Fibroblast of skin of scalp (primary cell): ENCODE results near the gene CMTR1.
"Not testable (repeated sequence)": the region's sequence is repeated elsewhere in the genome, so short reads cannot be mapped to it uniquely, and the experiment has no call there.

Experiments used
- DNase-seq: peaks from one replicate; pipeline ENCODE4 v3.0.0-alpha.2; 2013

Gene CMTR1

DNA sequence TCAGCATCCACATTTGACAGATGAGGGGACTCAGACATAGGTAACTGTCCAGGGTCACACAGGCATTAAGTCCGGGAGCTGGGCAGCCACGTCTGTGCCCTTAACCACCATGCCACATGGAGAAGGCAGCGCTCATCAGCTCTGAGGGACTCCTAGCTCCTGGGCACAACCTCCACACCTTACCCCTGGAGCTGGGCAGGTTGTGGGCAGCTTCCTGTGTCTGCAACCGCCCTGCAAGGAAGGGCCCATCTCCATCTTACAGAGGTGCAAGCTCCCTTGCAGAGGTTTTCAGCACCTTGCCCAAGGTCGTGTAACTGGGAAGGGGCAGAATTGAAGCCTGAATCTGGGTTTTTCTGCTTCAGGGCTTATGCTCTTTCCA lies 58.8 kb downstream of the CMTR1 start:
- DNase-seq: no peak

DNA sequence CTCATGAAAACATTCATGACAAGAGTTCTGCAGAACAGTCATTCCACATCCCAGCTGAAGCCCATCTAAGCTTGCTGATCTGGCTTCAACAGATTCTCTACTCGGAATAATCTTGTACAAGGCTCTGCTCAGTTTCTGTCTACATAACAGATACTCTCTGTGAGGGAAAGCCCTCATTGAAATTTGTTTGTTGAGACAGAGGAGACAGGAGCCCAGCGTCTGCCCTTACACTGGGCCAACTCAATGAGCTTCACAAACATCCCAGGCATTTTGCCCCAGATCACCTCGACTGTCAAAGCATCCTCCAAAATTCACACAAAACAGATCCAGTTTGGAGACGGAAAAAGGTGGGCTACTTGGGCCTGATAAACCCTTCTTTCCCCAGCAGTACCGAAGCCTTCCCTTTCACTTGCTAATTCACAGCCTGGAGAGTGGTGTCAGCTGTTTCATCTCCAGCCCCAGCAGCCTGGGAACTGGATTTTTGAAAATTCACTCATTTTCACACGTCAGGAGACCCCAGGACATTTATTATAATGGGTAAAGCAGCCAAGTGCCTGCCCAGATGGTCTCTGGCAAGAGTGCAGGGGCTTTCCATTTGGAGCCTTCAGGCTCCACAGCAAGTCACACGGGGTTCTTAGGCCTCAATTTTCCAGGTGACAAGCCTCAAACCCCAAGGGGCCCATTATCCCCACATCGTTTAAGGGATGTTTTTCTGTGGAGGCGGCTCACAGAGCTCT lies 59.4 kb downstream of the CMTR1 start:
- no peak for DNase-seq

DNA sequence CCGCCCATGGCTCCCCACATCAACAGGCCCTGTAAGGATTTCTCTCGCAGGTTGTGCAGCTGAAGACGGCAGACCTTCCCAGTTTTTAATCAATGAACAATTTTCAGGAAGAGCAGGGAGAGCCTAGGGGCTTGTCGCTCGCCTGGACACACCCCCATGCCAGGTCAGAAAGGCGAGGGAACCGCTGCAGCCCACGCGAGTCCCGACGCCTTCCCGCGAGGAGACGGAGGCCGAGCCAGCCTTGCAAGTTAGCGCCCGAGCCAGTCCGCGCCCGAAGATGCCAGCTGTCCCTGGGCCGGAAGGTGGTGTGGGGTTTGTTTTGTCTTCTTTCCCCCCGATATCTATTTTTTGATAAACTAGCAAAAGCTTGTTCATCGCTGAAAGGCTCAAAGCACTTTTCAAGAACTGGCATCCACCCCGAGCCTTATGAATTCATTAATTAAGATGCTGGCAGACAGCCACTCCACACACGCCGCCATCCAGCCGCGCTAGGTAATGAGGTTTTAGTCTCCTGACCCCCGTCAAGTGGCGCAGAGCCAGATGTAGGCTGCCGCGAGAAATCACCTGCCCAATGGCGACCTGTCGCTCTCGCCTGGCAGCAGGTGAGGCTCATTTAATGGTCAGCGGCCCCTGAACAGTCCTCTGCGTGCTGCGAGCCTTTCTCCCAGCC lies 60.1 kb downstream of the CMTR1 start:
- no peak for DNase-seq

DNA sequence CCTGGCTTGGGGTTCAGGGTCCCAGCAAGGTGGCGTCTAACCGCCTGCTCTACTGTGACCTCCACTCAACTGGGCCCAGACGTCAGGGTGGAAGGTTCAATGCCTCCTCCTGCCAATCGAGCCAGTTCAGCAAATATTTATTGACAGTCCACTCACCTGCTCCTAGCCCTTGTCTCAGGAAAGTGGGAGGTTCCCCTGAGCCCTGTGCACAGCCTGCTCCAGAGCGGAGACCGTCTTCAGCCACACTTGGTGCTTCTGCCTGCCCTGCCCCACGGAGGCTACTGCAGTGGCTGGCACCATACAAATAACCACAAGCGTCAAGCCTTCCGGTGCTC lies 60.6 kb downstream of the CMTR1 start:
- DNase-seq: no peak

DNA sequence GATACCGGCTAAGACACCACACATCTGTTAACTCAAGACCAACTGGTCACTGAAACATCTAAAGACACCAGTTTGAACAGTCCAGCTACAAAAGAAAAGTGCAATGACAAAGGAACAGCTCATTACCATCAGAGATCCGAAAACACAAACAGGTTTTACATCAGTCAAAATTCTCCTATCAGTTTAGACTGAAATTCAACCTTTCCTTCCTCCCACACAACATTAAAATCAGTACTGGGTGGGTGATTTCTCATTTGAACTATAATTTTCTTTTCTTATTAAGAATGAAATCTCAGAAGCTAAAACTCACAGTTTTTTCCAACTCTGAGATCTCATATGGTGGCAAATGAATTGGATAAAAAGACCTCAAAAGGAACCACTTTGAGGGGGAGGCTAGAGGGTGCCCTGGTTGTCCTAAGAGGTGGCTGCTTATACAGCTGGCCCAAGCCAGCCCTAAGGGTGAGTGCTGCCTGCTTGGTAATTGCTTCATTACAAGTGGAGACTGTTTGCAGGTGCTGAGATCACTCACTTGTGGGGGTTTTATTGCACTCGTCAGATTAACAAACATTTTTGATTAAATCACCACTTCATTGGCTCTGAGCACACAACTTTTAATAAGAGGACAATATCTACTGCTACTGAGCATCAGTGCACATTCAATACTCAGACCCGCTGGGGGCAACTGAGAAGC lies 62.4 kb downstream of the CMTR1 start:
- no peak for DNase-seq

DNA sequence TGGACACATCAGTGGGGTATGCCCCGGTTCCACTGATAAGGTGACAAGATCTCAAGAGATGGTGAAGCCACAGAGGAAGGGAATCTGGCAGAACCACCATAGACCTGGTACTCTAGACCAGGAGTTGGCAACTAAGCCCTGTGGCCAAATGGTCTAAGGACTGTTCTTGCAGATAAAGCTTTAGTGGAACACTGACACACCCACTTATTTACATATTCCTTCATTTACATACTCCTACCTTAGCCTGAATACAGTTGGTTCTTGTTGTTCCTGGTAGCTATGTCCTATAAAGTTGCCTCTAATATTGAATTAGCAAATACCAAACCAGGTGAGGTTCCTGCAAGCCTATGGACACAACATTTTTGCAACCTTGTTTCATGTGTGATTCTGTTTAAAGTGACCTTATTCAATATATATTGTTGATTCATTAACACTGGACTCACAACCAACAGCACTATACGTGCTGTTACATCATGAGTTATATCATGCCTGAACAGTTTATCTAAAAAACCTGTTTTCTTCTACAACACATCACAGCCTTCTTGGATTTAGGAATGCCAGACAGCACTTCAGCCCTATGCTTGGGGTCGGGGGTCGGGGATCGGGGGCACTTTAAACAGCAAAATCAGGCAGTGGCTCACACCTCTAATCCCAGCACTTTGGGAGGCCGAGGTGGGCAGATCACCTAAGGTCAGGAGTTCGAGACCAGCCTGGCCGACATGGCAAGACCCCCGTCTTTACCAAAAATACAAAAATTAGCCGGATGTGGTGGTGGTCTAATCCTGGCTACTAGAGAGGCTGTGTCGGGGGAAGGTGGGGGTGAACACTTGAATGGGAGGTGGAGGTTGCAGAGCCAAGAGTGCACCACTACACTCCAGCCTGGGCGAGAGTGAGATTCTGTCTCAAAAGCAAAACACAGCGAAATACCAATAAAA lies 64.2 kb downstream of the CMTR1 start:
- DNase-seq: no peak

DNA sequence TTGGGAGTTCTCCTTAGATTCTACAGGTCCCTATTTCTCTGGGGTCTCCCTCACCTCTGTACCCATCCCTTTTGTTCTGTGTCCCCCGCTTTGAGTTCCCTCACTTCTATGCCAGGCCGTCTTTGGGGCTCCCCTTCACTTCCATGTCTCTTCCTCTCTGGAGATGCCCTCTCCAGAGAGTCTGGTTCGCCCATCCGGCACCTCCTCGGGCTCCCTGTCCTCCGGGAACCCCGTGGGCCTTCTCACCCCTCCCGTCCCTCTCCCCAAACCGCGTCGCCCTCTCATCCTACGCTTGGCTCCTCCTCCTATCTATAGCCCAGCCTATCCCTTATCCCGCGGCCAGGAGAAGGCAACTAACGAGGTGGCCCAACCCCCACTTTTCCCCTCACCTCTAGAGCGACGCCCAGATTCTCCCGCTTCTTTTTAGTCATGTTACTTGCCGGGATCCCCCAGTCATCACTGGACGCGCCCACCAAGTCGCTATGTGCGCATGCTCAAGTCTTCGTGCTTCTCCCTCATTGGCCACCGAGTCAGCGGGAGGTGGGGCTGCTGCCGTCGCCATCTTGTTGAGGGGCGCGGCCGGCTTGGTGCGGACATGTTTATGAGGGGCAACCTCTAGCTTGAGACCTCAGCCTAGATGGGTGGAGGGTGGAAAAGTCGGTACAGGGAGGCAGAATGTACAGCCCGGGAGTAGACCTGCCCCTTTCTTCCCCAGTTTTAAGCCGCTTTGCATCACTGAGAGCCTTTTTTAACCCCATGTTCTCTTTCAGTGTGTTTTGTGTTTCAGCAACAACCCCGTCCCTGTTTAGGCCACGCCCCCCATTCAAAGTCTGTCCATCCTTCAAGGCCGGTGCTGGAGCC lies 66.6 kb downstream of the CMTR1 start, which contains the start of gene CCDC167:
Gene CCDC167, minus strand, starts transcription at position 461 of the 861 bp plus-strand sequence. Its CDS starts 30 bp downstream, at position 431.
- peak; percentile 98 for DNase-seq

DNA sequence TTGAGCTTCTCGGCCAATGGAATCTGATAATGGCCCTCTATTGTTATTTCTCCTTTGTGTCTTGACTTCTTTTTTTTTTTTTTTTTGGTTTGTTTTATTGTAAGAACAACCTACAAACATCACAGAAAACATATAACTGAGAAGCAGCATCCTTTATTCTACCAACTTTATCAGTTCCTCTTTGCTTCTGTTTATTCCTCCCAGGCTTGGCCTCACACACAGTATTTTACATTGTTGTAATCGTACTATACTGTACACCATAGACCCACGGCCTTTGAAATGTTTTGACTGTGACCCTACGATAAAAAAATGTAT lies 67.2 kb downstream of the CMTR1 start:
- DNase-seq: no peak

DNA sequence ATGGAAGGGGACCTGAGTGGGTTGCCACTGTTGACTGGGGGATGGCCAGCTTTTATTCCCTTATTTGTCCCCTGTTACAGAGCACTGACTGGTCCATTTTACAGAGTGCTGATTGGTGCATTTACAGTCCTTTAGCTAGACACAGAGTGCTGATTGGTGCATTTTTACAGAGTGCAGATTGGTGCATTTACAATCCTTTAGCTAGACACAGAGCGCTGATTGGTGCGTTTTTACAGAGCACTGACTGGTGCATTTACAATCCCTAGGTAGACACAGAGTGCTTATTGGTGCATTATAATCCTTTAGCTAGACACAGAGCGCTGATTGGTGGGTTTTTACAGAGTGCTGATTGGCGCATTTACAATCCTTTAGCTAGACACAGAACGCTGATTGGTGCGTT lies 67.9 kb downstream of the CMTR1 start:
- not testable (repeated sequence) for DNase-seq

DNA sequence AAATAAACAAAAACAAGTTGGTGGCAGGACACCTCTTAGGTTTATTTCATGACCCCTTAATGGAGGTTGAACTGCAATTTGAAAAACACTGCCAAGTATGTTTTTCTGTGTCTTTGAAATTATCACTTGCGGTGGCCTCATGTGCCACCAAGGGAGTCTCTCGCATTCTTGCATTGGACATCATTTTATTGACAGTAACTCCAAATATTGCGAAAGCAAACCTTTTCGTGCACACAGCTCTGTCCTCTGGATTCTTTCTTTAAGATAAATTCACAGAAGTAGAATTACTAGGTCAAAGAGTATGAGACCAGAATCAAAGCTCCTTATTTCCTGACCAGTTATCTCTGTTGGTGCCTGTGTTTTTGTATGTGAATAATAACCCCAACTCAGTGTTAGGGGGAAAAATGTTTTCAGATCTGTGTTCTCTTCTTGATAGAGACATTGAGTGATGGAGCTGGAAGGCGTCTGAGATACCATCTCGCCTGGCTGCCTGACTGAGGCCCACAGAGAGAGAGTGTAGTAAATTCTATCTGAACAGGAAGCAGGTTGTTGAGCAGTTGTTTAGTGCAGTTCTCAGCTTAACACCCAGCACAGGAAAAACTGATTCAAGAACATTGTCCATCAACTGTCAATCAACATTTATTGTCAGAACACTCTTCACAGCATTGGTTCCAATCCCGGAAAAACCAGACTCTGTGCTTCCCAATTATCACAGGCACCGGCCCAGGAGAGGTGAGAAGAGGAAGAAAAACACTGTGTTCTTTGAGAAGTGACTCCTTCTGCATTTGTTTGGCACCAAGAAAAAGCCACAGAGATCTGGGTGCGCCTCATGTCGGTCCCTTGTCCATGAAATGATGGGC lies 68.8 kb downstream of the CMTR1 start:
- no peak for DNase-seq

DNA sequence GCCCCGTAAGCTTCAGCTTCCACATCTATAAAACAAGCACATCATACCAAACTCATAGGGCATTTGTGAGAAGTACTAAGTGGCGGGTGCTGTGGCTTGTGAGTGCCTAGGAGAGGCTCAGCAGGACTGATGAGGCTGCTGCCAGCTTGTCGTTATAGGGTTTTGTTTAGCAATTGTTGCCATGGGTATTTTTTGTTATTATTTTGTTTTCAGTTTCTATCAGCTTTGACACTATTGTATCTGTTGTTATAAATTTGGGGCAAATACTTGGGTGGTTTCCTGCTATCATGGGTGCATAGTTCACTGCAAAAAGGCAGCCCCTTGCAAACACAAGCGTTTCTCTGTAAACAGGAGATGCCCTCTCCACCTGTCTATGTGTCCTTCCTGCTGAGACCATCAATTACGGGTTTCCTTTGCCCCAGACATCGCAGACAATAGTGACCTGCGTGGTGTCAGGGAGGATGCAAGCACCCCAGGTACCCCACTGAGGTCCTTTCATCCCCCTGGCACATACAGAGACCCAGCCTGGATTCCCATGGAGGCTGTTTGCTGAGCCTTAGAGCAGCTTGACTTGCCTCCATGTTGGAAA lies 69.8 kb downstream of the CMTR1 start:
- no peak for DNase-seq

DNA sequence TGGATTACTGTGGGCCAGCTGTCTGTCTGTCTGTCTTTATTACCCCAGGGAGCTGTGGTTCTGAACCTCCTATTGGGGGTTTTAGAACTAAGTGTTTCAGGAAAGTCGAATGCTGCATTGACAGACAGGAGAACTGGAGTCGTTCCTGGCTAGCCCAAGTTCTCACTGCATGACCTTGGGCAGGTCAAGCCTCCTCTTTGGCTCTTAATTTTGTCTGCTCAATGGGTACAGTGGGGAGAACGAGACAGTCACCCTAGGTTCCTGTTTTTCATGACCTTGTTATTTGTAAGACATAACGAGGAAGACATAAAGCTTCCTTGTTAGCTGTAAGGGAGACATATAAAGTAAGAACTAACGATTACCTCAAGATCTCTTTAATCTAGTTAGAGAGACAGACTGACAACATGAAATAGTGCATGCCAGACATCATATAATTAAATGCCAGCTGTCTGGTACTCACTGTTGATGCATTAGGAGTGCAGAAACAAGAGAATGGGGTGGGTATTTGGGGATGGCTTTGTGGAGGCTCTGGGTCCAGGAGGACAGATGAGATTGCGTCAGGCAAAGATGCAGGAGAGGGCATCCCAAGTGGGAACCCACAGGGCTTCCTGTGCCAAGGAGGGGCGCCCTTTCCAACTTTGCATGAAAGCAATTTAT lies 70.4 kb downstream of the CMTR1 start:
- no peak for DNase-seq

DNA sequence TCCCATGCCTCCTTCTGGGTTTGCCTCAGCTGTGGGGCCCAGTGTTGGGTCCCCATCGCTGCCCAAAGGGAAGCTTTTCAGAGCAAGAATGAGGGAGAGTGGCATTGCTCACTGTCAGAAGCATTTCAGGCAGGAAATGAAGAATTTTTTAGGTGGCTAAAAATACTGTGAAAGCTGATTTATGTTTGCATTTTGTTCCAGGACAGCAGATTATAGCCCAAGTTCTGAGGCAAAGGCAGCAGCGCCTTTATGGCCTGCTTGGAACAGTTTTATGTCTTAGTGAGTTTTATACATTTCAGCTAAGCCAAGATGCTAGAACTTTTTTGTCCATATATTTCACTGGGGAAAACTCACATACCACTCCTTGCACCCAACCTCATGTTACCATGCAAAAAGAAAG lies 71.0 kb downstream of the CMTR1 start:
- no peak for DNase-seq

DNA sequence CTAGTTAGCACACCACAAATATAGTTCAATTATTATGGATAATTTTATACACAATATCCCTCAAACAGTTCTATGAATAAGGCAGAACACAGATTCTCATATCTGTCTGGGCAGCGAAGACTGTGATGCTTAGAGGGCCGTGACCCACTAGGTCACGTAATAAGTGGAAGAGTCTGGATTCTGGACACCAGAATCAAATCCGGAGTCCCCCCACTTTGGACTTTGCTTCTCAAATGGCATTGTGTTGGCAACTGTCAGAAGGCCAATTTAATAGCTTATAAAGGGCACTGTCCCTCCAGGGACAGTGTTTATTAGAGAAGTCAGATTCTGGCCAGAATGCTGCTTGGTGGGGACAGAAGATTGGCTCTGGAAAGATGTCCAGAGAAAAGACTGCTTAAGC lies 73.5 kb downstream of the CMTR1 start:
- DNase-seq: no peak

DNA sequence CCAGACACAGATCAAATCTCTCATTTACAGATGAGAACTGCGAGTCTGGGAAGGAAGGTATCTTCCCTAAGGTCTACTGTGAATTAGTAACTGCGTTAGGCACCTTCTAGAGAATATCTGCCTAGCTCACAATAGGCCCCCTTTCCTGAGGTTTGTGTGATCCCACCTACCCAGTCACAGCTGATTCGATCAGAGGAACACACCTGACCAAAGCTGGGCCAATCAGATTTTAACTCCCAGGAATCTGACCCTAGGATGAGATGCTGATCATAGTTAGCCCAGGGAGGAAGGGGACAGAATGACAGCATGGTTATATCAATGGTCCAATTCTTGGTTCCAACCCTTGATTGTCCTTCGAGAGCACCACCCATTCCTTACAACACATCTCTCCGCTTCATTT lies 74.1 kb downstream of the CMTR1 start:
- DNase-seq: no peak

DNA sequence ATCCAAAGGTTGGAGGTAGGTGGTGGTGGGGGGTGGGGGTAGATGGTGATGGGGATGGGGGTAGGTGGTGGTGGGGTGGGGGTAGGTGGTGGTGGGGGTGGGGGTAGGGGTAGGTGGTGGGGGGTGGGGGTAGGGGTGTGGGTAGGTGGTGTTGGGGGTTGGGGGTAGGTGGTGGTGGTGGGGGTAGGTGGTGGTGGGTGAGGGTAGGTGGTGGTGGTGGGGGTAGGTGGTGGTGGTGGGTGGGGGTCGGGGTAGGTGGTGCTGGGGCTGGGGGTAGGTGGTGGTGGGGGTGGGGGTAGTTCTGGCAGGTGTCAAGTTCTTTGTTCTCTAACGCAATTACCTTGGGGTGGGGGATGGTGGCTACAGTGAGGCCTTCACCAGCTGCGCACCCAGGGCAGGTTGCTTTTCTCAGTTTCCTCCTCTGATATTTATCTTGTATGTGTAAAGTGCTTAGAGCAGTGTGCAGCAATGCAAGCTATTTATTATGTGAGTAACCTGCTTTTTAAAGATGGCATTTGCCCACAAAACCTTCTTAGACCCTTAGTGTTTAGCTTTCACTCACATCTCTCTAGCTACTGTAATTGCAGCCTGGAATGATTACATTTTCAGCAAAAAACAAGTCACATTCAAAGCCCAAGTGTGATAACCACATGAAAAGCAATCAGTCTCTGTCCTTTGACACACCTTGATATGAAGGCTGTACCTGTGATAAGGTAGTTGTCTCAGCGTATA lies 74.8 kb downstream of the CMTR1 start:
- DNase-seq: no peak

DNA sequence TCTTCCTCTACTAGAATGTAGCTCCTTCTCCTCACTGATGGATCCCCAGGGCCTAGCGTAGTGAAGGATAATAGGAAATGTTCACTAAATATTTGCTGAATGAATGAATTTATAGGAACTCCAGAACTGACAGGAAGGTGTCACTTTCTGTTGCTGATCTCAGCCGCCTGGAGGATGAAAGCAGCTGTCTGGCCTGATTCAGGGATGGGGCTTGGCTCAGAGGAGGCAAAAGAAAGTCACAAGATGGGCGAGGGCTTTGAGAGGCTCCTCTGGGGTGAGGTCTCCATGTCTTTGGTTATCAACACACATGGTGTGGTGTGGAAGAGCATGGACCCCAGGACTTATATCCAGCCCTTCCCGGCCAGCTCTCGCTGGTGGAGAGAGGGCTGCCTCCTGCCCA lies 78.2 kb downstream of the CMTR1 start:
- DNase-seq: no peak

DNA sequence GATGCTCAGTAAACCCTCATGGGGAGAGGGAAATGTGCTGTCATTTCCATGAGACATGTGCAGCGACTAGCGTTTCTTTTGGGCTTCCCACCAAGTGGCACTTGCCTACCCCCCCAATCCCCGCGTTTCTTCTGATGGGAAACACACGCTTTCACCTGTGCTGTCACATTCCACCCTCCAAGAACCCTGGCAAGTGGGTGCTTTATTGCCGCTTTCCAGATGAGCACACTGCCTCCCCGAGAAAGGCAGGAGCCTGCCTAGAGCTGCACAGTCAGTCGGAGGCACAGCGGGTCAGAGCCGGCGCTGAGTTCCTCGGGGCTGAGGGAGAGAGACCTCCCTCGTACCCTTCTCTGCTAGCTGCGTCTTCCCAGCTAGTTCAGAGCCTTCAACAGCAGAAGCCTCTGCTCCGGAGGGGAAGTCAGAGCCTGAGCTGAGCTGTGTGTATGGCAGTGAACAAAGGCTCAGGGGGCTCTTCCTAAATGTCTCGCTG lies 78.9 kb downstream of the CMTR1 start:
- no peak for DNase-seq

DNA sequence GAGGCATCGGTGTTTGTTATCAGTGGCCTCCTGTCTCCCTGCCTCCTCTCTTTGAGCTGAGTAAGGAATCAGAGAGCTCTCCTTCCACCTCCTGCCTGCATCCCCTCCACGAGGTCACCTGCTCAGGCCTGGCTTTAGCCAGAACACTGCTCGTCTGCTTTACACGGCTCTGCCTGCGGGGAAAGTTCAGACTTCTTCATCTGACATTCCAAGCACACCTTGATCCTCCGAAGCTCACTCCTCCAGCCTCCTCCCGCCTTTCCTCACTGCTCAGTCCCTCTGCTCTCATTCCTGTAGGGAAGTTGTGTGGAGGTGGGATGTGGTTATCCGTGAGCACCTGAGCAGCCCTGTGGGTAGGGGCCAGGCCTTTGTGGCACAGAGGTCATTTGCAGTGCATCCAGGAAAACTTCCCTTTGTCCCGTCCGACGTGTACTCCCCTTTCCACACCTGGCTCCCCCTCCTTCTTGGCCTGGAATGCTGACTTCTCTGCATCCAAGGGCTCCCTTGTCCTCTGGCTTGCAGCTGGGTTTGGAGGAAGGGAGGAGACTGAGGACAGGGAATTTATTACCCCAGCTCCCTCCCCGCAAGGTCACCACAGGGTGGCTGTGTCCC lies 79.5 kb downstream of the CMTR1 start:
- DNase-seq: no peak
